Measurements from ENCODE around the gene PLCH1. TPM values are rescaled to one million over a fixed set of nuclear protein-coding genes. Genes with fewer than 3 reads are reported as not detected.

The PLCH1 gene
- total RNA-seq, 1 experiment from 2014 or later, result 8.9 TPM

DNA sequence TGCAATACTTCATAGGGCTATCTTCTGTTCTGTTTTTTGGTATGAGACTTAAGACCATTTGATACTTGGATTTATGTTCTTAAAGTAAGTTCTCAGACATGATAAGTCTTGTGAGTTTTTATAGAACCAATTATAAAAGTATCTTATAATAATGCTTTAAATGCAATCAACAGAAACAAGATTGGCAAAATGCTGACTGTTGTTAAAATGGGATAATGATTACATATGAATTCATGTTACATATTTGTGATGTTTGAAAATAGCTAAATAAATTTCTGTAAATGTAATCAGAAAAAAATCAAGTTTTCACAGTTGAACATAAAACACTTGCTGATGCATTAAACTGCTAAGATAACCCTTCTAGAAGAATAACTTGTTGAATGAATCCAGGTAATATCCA lies 148.3 kb downstream of the PLCH1 start:
- DNase-seq (ENCODE audit: low spot score) (no peak), ATAC-seq (no peak)
- Mint-ChIP-seq H3K36me3 (peaks cover 10% of the 10 kb centered on the region), H3K27me3 (ENCODE audit: low read depth) (no peaks in the 10 kb centered on the region), H3K4me1 (peaks cover 10% of the 10 kb centered on the region), H3K9me3 (no peaks in the 10 kb centered on the region), H3K27ac (no peak overlapping the region), H3K4me3 (no peak overlapping the region)
- CTCF ChIA-PET, result no interaction called here
- POLR2A ChIA-PET, result no interaction called here
- TF ChIP-seq, protein P1, sequence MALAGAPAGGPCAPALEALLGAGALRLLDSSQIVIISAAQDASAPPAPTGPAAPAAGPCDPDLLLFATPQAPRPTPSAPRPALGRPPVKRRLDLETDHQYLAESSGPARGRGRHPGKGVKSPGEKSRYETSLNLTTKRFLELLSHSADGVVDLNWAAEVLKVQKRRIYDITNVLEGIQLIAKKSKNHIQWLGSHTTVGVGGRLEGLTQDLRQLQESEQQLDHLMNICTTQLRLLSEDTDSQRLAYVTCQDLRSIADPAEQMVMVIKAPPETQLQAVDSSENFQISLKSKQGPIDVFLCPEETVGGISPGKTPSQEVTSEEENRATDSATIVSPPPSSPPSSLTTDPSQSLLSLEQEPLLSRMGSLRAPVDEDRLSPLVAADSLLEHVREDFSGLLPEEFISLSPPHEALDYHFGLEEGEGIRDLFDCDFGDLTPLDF (CRISPR knock-in tag; IDR thresholded peaks at IDR 0.05), result no peak
- no peak for TF ChIP-seq ATF1 (CRISPR knock-in tag; IDR thresholded peaks at IDR 0.05)
- TF ChIP-seq, protein P2, sequence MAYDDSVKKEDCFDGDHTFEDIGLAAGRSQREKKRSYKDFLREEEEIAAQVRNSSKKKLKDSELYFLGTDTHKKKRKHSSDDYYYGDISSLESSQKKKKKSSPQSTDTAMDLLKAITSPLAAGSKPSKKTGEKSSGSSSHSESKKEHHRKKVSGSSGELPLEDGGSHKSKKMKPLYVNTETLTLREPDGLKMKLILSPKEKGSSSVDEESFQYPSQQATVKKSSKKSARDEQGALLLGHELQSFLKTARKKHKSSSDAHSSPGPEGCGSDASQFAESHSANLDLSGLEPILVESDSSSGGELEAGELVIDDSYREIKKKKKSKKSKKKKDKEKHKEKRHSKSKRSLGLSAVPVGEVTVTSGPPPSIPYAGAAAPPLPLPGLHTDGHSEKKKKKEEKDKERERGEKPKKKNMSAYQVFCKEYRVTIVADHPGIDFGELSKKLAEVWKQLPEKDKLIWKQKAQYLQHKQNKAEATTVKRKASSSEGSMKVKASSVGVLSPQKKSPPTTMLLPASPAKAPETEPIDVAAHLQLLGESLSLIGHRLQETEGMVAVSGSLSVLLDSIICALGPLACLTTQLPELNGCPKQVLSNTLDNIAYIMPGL (CRISPR knock-in tag; IDR thresholded peaks at IDR 0.05), result no peak
- no peak for TF ChIP-seq TEAD1 (CRISPR knock-in tag; IDR thresholded peaks at IDR 0.05)
- no peak for TF ChIP-seq ZNF232 (CRISPR knock-in tag; IDR thresholded peaks at IDR 0.05)
- TF ChIP-seq FOXJ3 (CRISPR knock-in tag; IDR thresholded peaks at IDR 0.05; ENCODE audit: borderline replicate concordance), result no peak
- TF ChIP-seq ZNF423 (CRISPR knock-in tag; IDR thresholded peaks at IDR 0.05), result no peak

DNA sequence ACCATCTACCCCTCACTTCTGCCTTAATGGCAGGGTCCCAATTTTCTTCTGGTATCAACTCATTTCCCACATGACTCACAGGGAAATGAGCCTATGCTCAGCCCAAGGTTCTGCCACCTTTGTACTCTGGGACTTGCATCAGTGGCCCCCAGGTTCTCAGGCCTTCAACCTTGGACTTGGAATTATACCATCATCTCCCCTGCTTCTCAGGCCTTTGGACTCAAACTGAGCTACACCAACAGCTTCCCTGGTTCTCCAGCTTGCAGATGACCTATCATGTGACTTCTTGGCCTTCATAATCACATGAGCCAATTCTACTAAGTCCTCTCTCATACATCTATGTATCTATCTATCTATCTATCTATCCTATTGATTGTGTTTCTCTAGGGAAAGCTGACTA lies 149.5 kb downstream of the PLCH1 start:
- no peaks in the 10 kb centered on the region for H3K27me3 Mint-ChIP-seq (ENCODE audit: low read depth)
- POLR2A ChIA-PET, result interaction anchor here (0.7 kb wide), 1 partner anchor 13 kb away, joined by 3 read pairs; no protein-coding TSS in a partner anchor
- DNase-seq (ENCODE audit: low spot score), result no peak

DNA sequence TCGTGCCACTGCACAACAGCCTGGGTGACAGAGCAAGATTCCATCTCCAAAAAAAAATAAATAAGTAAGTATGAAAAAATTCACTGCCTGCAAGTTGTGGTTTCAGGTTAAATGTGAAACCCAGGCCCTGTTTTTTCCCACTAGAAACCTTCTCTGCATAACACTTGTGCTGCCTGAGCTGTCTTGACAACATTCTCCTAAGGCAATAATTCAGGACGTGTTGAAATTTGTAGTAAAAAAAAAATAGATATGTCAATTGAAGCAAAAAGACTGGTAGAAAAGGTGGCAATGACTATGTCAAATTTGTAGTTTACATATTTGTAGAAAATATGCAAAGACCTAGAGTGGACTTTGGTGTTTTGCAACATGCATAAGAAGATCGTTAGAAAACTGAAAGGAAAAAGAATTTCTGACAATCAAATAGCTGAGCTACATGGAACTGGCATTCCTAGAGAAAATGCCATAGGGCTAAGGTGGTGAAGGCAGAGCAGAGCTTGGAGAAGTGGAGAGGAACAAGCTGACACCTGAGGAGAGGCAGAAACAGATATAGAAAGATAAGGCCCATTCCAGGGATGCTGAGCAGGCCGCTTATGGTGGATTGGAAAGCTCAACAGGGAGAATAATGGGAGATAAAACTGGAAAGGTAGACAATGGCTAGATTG lies 150.2 kb downstream of the PLCH1 start:
- DNase-seq (ENCODE audit: low spot score) (no peak), ATAC-seq (no peak)
- Mint-ChIP-seq H3K36me3 (peaks cover 14% of the 10 kb centered on the region), H3K27me3 (ENCODE audit: low read depth) (no peaks in the 10 kb centered on the region), H3K9me3 (peaks cover 3% of the 10 kb centered on the region; the same call in 1 of the 2 replicates), H3K4me1 (peaks cover 5% of the 10 kb centered on the region), H3K27ac (no peak overlapping the region), H3K4me3 (no peak overlapping the region)
- POLR2A ChIA-PET, result interaction anchor here (0.7 kb wide), 1 partner anchor 13 kb away, joined by 3 read pairs; no protein-coding TSS in a partner anchor
- CTCF ChIA-PET, result no interaction called here
- TF ChIP-seq ZNF263 (CRISPR knock-in tag; IDR thresholded peaks at IDR 0.05; ENCODE audit: low read depth) (no peak), FOXJ3 (CRISPR knock-in tag; IDR thresholded peaks at IDR 0.05; ENCODE audit: borderline replicate concordance) (no peak), CREB1 (CRISPR knock-in tag; IDR thresholded peaks at IDR 0.05) (no peak), HMGA2 (CRISPR knock-in tag; IDR thresholded peaks at IDR 0.05) (no peak), KAT7 (CRISPR knock-in tag; IDR thresholded peaks at IDR 0.05; ENCODE audit: borderline replicate concordance) (no peak), RORB (CRISPR knock-in tag; IDR thresholded peaks at IDR 0.05) (no peak), FOXP1 (CRISPR knock-in tag; IDR thresholded peaks at IDR 0.05; ENCODE audit: borderline replicate concordance) (no peak), GRHL2 (CRISPR knock-in tag; IDR thresholded peaks at IDR 0.05; ENCODE audit: insufficient replicate concordance, severe bottlenecking) (no peak)
- TF ChIP-seq, protein P3, sequence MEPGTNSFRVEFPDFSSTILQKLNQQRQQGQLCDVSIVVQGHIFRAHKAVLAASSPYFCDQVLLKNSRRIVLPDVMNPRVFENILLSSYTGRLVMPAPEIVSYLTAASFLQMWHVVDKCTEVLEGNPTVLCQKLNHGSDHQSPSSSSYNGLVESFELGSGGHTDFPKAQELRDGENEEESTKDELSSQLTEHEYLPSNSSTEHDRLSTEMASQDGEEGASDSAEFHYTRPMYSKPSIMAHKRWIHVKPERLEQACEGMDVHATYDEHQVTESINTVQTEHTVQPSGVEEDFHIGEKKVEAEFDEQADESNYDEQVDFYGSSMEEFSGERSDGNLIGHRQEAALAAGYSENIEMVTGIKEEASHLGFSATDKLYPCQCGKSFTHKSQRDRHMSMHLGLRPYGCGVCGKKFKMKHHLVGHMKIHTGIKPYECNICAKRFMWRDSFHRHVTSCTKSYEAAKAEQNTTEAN (CRISPR knock-in tag; IDR thresholded peaks at IDR 0.05), result no peak
- TF ChIP-seq, protein P4, sequence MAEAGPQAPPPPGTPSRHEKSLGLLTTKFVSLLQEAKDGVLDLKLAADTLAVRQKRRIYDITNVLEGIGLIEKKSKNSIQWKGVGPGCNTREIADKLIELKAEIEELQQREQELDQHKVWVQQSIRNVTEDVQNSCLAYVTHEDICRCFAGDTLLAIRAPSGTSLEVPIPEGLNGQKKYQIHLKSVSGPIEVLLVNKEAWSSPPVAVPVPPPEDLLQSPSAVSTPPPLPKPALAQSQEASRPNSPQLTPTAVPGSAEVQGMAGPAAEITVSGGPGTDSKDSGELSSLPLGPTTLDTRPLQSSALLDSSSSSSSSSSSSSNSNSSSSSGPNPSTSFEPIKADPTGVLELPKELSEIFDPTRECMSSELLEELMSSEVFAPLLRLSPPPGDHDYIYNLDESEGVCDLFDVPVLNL (CRISPR knock-in tag; IDR thresholded peaks at IDR 0.05; ENCODE audit: borderline replicate concordance, low read depth), result no peak
- TF ChIP-seq, protein P5, sequence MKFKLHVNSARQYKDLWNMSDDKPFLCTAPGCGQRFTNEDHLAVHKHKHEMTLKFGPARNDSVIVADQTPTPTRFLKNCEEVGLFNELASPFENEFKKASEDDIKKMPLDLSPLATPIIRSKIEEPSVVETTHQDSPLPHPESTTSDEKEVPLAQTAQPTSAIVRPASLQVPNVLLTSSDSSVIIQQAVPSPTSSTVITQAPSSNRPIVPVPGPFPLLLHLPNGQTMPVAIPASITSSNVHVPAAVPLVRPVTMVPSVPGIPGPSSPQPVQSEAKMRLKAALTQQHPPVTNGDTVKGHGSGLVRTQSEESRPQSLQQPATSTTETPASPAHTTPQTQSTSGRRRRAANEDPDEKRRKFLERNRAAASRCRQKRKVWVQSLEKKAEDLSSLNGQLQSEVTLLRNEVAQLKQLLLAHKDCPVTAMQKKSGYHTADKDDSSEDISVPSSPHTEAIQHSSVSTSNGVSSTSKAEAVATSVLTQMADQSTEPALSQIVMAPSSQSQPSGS (CRISPR knock-in tag; IDR thresholded peaks at IDR 0.05; ENCODE audit: borderline replicate concordance, low read depth), result no peak
- TF ChIP-seq, protein P6, sequence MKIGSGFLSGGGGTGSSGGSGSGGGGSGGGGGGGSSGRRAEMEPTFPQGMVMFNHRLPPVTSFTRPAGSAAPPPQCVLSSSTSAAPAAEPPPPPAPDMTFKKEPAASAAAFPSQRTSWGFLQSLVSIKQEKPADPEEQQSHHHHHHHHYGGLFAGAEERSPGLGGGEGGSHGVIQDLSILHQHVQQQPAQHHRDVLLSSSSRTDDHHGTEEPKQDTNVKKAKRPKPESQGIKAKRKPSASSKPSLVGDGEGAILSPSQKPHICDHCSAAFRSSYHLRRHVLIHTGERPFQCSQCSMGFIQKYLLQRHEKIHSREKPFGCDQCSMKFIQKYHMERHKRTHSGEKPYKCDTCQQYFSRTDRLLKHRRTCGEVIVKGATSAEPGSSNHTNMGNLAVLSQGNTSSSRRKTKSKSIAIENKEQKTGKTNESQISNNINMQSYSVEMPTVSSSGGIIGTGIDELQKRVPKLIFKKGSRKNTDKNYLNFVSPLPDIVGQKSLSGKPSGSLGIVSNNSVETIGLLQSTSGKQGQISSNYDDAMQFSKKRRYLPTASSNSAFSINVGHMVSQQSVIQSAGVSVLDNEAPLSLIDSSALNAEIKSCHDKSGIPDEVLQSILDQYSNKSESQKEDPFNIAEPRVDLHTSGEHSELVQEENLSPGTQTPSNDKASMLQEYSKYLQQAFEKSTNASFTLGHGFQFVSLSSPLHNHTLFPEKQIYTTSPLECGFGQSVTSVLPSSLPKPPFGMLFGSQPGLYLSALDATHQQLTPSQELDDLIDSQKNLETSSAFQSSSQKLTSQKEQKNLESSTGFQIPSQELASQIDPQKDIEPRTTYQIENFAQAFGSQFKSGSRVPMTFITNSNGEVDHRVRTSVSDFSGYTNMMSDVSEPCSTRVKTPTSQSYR (CRISPR knock-in tag; IDR thresholded peaks at IDR 0.05), result no peak

More for the DNA sequence above, 149.5 kb downstream of the PLCH1 start:
- ATAC-seq, result no peak
- H3K4me1 Mint-ChIP-seq, result peaks cover 9% of the 10 kb centered on the region
- peak; percentile 63 for TF ChIP-seq GABPB1 (CRISPR knock-in tag; IDR thresholded peaks at IDR 0.05)
- no peak for TF ChIP-seq ZNF671 (CRISPR knock-in tag; IDR thresholded peaks at IDR 0.05)
- TF ChIP-seq, protein P4 (CRISPR knock-in tag; IDR thresholded peaks at IDR 0.05; ENCODE audit: borderline replicate concordance, low read depth), result no peak
- no peak for TF ChIP-seq EMX1 (CRISPR knock-in tag; IDR thresholded peaks at IDR 0.05)
- TF ChIP-seq CREB1 (CRISPR knock-in tag; IDR thresholded peaks at IDR 0.05), result no peak
- H3K27ac Mint-ChIP-seq, result no peak overlapping the region
- H3K36me3 Mint-ChIP-seq, result peaks cover 14% of the 10 kb centered on the region
- no peak overlapping the region for H3K4me3 Mint-ChIP-seq
- CTCF ChIA-PET, result no interaction called here
- peaks cover 3% of the 10 kb centered on the region; the same call in 1 of the 2 replicates for H3K9me3 Mint-ChIP-seq
